Measurements from ENCODE around the gene PHACTR4.

- TF ChIP-seq ZNF404 (tag by site-specific recombination; IDR thresholded peaks at IDR 0.05) (no peak), CTCF (tag by site-specific recombination; IDR thresholded peaks at IDR 0.05) (no peak), IKZF3 (tag by site-specific recombination; IDR thresholded peaks at IDR 0.05) (no peak), ZBTB7A (tag by site-specific recombination; IDR thresholded peaks at IDR 0.05; ENCODE audit: low read depth) (no peak), ZNF416 (tag by site-specific recombination; IDR thresholded peaks at IDR 0.05) (no peak), MYNN (tag by site-specific recombination; IDR thresholded peaks at IDR 0.05; ENCODE audit: borderline replicate concordance) (no peak), ZNF792 (tag by site-specific recombination; IDR thresholded peaks at IDR 0.05) (no peak)
These were observed 72.1 kb downstream of the PHACTR4 start for GRCh38 chr1:28441674-28442073.

Data from HEK293 (cell line).